Mesothelial cell of epicardium (in vitro differentiated cells): Measurements from ENCODE around the gene NFS1. TPM values are rescaled to one million over a fixed set of nuclear protein-coding genes. Genes with fewer than 3 reads are reported as not detected.

Experiments used
- DNase-seq, 2 experiments: peaks; one replicate each; pipeline ENCODE4 v3.0.0; 2021; ENCODE audit warnings: low spot score in 2 of 2; ENCODE audit not compliant: unreplicated experiment in 2 of 2
- H3K27ac Mint-ChIP-seq: 2 replicates; pipeline ENCODE4 v1.8.0; 2021; ENCODE audit warnings: mixed read lengths
- H3K27me3 Mint-ChIP-seq: 2 replicates; pipeline ENCODE4 v1.8.0; 2021; ENCODE audit warnings: low read depth, mixed read lengths
- H3K36me3 Mint-ChIP-seq: 2 replicates; pipeline ENCODE4 v1.8.0; 2021; ENCODE audit warnings: mixed read lengths
- H3K4me1 Mint-ChIP-seq: 2 replicates; pipeline ENCODE4 v1.8.0; 2021; ENCODE audit warnings: mixed read lengths
- H3K4me3 Mint-ChIP-seq: 2 replicates; pipeline ENCODE4 v1.8.0; 2021; ENCODE audit warnings: mild to moderate bottlenecking, moderate library complexity, mixed read lengths
- H3K9me3 Mint-ChIP-seq: 2 replicates; pipeline ENCODE4 v1.8.0; 2021; ENCODE audit warnings: mixed read lengths
- CTCF ChIP-seq: fragments of 200-600 bp; sonication (generic); IDR thresholded peaks from one replicate; pipeline ENCODE4 v1.5.0; 2021; ENCODE audit warnings: antibody characterized with exemption; ENCODE audit not compliant: unreplicated experiment
- total RNA-seq: library from RNA; stranded (reverse); gene quantifications from 3 replicates; pipeline ENCODE4 v1.2.1, GENCODE V29; 2021

Gene NFS1
- total RNA-seq, 1 donor from 2014 or later = 18.9 TPM

- no peak overlapping the region for H3K4me3 Mint-ChIP-seq
- no peak overlapping the region for H3K27ac Mint-ChIP-seq
- H3K27me3 Mint-ChIP-seq = no peaks in the 10 kb centered on the region
- H3K4me1 Mint-ChIP-seq = peaks cover 8% of the 10 kb centered on the region
- no peak for DNase-seq
- no peak for TF ChIP-seq CTCF
- H3K9me3 Mint-ChIP-seq = no peaks in the 10 kb centered on the region
- peaks cover 20% of the 10 kb centered on the region for H3K36me3 Mint-ChIP-seq
Measured at GRCh38 chr20:35653893-35654292, 45.3 kb downstream of the NFS1 start.

DNA sequence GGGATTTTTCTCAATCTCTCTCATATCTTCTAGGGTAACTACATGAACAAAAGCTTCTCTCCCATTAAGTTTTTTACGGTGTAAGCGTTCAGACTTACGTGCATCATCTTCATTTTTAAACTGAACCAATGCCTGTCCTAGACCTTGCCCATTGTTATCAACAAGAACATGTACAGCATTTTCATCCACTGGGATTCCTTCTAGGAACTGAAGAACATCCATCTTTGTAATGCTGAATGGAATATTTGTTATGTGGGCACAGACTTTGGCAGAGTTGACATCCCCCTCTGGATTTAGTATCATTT is 45.8 kb downstream of the NFS1 start:
- no peak for TF ChIP-seq CTCF
- Mint-ChIP-seq H3K36me3 (peaks cover 24% of the 10 kb centered on the region), H3K27ac (no peak overlapping the region), H3K27me3 (no peaks in the 10 kb centered on the region), H3K4me1 (peaks cover 6% of the 10 kb centered on the region), H3K9me3 (no peaks in the 10 kb centered on the region), H3K4me3 (no peak overlapping the region)
- DNase-seq = no peak

- DNase-seq = no peak
- H3K4me1 Mint-ChIP-seq = peaks cover 6% of the 10 kb centered on the region
- no peak for TF ChIP-seq CTCF
- no peaks in the 10 kb centered on the region for H3K27me3 Mint-ChIP-seq
- H3K9me3 Mint-ChIP-seq = no peaks in the 10 kb centered on the region
- no peak overlapping the region for H3K4me3 Mint-ChIP-seq
- H3K27ac Mint-ChIP-seq = peak overlapping the region; percentile 59
- H3K36me3 Mint-ChIP-seq = peaks cover 24% of the 10 kb centered on the region
Measured at GRCh38 chr20:35652641-35653429, 46.3 kb downstream of the NFS1 start.

GRCh38 chr20:35651958-35652357 is 47.2 kb downstream of the NFS1 start:
- Mint-ChIP-seq H3K36me3 (peaks cover 21% of the 10 kb centered on the region), H3K27ac (peak overlapping the region; percentile 59), H3K27me3 (no peaks in the 10 kb centered on the region), H3K4me3 (no peak overlapping the region), H3K4me1 (peaks cover 1% of the 10 kb centered on the region), H3K9me3 (no peaks in the 10 kb centered on the region)
- DNase-seq = no peak
- no peak for TF ChIP-seq CTCF

GRCh38 chr20:35650632-35651031 is 48.5 kb downstream of the NFS1 start:
- no peak for TF ChIP-seq CTCF
- Mint-ChIP-seq H3K27me3 (no peaks in the 10 kb centered on the region), H3K9me3 (no peaks in the 10 kb centered on the region), H3K4me1 (peaks cover 1% of the 10 kb centered on the region), H3K4me3 (no peak overlapping the region), H3K36me3 (peaks cover 21% of the 10 kb centered on the region), H3K27ac (peak overlapping the region; percentile 66)
- no peak for DNase-seq
